ENCODE measurements around the gene TM7SF2. TPM values are rescaled to one million over a fixed set of nuclear protein-coding genes. Genes with fewer than 3 reads are reported as not detected.

The TM7SF2 gene
- total and polyA plus RNA-seq, 11 donors, result 17.6 to 752 (median 74.6) TPM

- Histone ChIP-seq H3K27me3 (no peaks in the 10 kb centered on the region), H3K9me3 (no peaks in the 10 kb centered on the region), H3K27ac (peak overlapping the region; percentile 21 to 87 (median 76)), H3K4me3 (no peak overlapping the region), H3K36me3 (peaks cover 0 to 43% (median 26%) of the 10 kb centered on the region in 9 donors), H3K4me1 (peaks cover 0 to 50% (median 32%) of the 10 kb centered on the region in 12 donors)
- DNase-seq (peak in 1 of 5 donors; percentile 12), ATAC-seq (peak in 2 of 4 donors; percentile 58 to 60)
- intact Hi-C loops (cut with DNase I), result loop anchor here in 1 of 10 donors (10.0 kb wide), 1 partner anchor 190 kb away; the partner anchor contains the start of gene ATG2A
- TF ChIP-seq POLR2A (IDR thresholded peaks at IDR 0.05) (no peak), CTCF (IDR thresholded peaks at IDR 0.05) (no peak)
- 46 to 65% (median 52%) methylated on average over 4 of the region's 4 CpGs for WGBS, 4 donors
These were observed 7.0 kb upstream of the TM7SF2 start for GRCh38 chr11:65104628-65105027.

- Histone ChIP-seq H3K4me1 (peaks cover 0 to 56% (median 39%) of the 10 kb centered on the region in 12 donors), H3K4me3 (no peak overlapping the region), H3K27ac (no peak overlapping the region), H3K27me3 (no peaks in the 10 kb centered on the region), H3K9me3 (no peaks in the 10 kb centered on the region), H3K36me3 (peaks cover 0 to 47% (median 28%) of the 10 kb centered on the region in 9 donors)
- TF ChIP-seq CTCF (IDR thresholded peaks at IDR 0.05) (no peak), POLR2A (IDR thresholded peaks at IDR 0.05) (no peak)
- ATAC-seq (no peak), DNase-seq (peak in 1 of 5 donors; percentile 14)
- intact Hi-C loops (cut with DNase I), result loop anchor here in 1 of 10 donors (10.0 kb wide), 1 partner anchor 192 kb away; the partner anchor contains the start of gene ATG2A
- WGBS, 4 donors, result 95 to 97% (median 96%) methylated on average over 11 to 15 of the region's 15 CpGs
These were observed 4.6 kb upstream of the TM7SF2 start for GRCh38 chr11:65107078-65107477.

GRCh38 chr11:65107751-65108468 lies 3.8 kb upstream of the TM7SF2 start:
- ATAC-seq, result no peak
- Histone ChIP-seq H3K36me3 (peaks cover 0 to 41% (median 28%) of the 10 kb centered on the region in 9 donors), H3K4me3 (no peak overlapping the region), H3K27ac (no peak overlapping the region), H3K4me1 (peaks cover 0 to 56% (median 37%) of the 10 kb centered on the region in 12 donors), H3K27me3 (no peaks in the 10 kb centered on the region), H3K9me3 (no peaks in the 10 kb centered on the region)
- intact Hi-C loops (cut with DNase I), result loop anchor here in 1 of 10 donors (10.0 kb wide), 1 partner anchor 193 kb away; the partner anchor contains the start of gene ATG2A
- TF ChIP-seq CTCF (IDR thresholded peaks at IDR 0.05) (no peak), POLR2A (IDR thresholded peaks at IDR 0.05) (no peak)
- 95 to 97% (median 96%) methylated on average over 39 to 52 of the region's 52 CpGs for WGBS, 4 donors
- DNase-seq, result peak in 1 of 5 donors; percentile 15

- DNase-seq, result no peak
- Histone ChIP-seq H3K4me1 (peaks cover 0 to 56% (median 37%) of the 10 kb centered on the region in 12 donors), H3K4me3 (no peak overlapping the region), H3K27ac (no peak overlapping the region), H3K9me3 (no peaks in the 10 kb centered on the region), H3K27me3 (peaks cover 0 to 5% (median 0%) of the 10 kb centered on the region in 9 donors), H3K36me3 (peaks cover 0 to 40% (median 28%) of the 10 kb centered on the region in 9 donors)
- 93 to 96% (median 94%) methylated on average over 16 to 38 of the region's 38 CpGs for WGBS, 4 donors
- ATAC-seq, result no peak
- intact Hi-C loops (cut with DNase I), result loop anchor here in 1 of 10 donors (10.0 kb wide), 1 partner anchor 194 kb away; the partner anchor contains the start of gene ATG2A
- TF ChIP-seq POLR2A (IDR thresholded peaks at IDR 0.05), result no peak
- no peak for TF ChIP-seq CTCF (IDR thresholded peaks at IDR 0.05)
These were observed 3.1 kb upstream of the TM7SF2 start for GRCh38 chr11:65108469-65109123.

All from heart left ventricle (tissue), 16 donors.